Parathyroid adenoma (tissue), 2 donors: ENCODE results near the gene SMCO3.

Experiments used
- H2AFZ ChIP-seq: fragments of 300-600 bp; sonication (generic); one replicate; pipeline ENCODE4 v1.7.0; 2017; ENCODE audit warnings: antibody characterized with exemption, mild to moderate bottlenecking
- H3K27ac ChIP-seq: fragments of 300-600 bp; sonication (generic); one replicate; pipeline ENCODE4 v1.7.0; 2017
- H3K27me3 ChIP-seq: fragments of 300-600 bp; sonication (generic); one replicate; pipeline ENCODE4 v1.7.0; 2017; ENCODE audit warnings: low read length; ENCODE audit not compliant: control insufficient read depth, insufficient read depth
- H3K36me3 ChIP-seq: fragments of 300-600 bp; sonication (generic); one replicate; pipeline ENCODE4 v1.7.0; 2017; ENCODE audit warnings: low read length; ENCODE audit not compliant: control insufficient read depth, insufficient read depth
- H3K4me1 ChIP-seq: fragments of 300-600 bp; sonication (generic); one replicate; pipeline ENCODE4 v1.7.0; 2017; ENCODE audit warnings: control low read depth
- H3K4me2 ChIP-seq: fragments of 300-600 bp; sonication (generic); one replicate; pipeline ENCODE4 v1.7.0; 2017; ENCODE audit warnings: low read length
- H3K4me3 ChIP-seq: fragments of 300-600 bp; sonication (generic); one replicate; pipeline ENCODE4 v1.7.0; 2017; ENCODE audit warnings: low read depth, low read length
- H3K79me2 ChIP-seq: fragments of 300-600 bp; sonication (generic); one replicate; pipeline ENCODE4 v1.7.0; 2017; ENCODE audit warnings: control low read depth
- H3K9ac ChIP-seq: fragments of 300-600 bp; sonication (generic); one replicate; pipeline ENCODE4 v1.7.0; 2017; ENCODE audit warnings: mild to moderate bottlenecking
- H3K9me3 ChIP-seq: fragments of 300-600 bp; sonication (generic); one replicate; pipeline ENCODE4 v1.7.0; 2017; ENCODE audit warnings: low read length; ENCODE audit not compliant: control insufficient read depth
- TF ChIP-seq, protein P1 (sequence below): fragments of 300-600 bp; sonication (generic); IDR thresholded peaks from one replicate; pipeline ENCODE4 v1.7.0; 2017; ENCODE audit warnings: antibody characterized with exemption, mild to moderate bottlenecking
- donor health status: primary hyperparathyroidism.

Gene SMCO3

GRCh38 chr12:14841761-14842160 lies 27.8 kb upstream of the SMCO3 start:
- H3K79me2 ChIP-seq: no peaks in the 10 kb centered on the region
- no peaks in the 10 kb centered on the region for H3K36me3 ChIP-seq
- no peak overlapping the region for H2AFZ ChIP-seq
- peak overlapping the region; percentile 25 for H3K27ac ChIP-seq
- no peaks in the 10 kb centered on the region for H3K4me1 ChIP-seq
- H3K4me2 ChIP-seq: no peak overlapping the region
- no peaks in the 10 kb centered on the region for H3K27me3 ChIP-seq
- no peak overlapping the region for H3K9ac ChIP-seq
- no peaks in the 10 kb centered on the region for H3K9me3 ChIP-seq
- TF ChIP-seq, protein P1, sequence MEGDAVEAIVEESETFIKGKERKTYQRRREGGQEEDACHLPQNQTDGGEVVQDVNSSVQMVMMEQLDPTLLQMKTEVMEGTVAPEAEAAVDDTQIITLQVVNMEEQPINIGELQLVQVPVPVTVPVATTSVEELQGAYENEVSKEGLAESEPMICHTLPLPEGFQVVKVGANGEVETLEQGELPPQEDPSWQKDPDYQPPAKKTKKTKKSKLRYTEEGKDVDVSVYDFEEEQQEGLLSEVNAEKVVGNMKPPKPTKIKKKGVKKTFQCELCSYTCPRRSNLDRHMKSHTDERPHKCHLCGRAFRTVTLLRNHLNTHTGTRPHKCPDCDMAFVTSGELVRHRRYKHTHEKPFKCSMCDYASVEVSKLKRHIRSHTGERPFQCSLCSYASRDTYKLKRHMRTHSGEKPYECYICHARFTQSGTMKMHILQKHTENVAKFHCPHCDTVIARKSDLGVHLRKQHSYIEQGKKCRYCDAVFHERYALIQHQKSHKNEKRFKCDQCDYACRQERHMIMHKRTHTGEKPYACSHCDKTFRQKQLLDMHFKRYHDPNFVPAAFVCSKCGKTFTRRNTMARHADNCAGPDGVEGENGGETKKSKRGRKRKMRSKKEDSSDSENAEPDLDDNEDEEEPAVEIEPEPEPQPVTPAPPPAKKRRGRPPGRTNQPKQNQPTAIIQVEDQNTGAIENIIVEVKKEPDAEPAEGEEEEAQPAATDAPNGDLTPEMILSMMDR: no peak
- no peak overlapping the region for H3K4me3 ChIP-seq

DNA sequence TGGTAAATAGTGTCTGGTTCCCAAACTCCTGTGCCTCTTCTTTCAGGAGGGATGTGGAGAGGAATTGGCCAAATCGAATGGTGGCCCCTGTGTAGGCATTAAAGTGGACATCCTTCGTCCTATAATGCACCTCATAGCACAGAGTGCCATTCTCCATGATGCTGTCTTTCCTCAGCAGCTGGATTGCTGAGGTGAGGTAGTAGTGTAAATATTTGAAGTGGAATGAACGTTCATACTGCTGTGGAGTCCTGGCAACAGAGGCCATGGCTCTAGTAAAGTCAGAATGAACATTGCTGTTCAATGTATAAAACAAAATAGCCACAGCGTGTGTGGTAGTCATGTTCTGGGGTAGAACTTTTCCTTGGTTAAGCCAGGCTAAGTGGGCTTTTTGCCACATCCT lies 26.6 kb upstream of the SMCO3 start:
- Histone ChIP-seq H3K27ac (no peak overlapping the region), H3K36me3 (no peaks in the 10 kb centered on the region), H3K4me3 (no peak overlapping the region)

GRCh38 chr12:14839262-14839661 lies 25.3 kb upstream of the SMCO3 start:
- no peak overlapping the region for H3K4me2 ChIP-seq
- TF ChIP-seq, protein P1: no peak
- no peak overlapping the region for H3K4me3 ChIP-seq
- H3K36me3 ChIP-seq: no peaks in the 10 kb centered on the region
- H3K27me3 ChIP-seq: no peaks in the 10 kb centered on the region
- no peaks in the 10 kb centered on the region for H3K79me2 ChIP-seq
- H3K4me1 ChIP-seq: no peaks in the 10 kb centered on the region
- no peaks in the 10 kb centered on the region for H3K9me3 ChIP-seq
- no peak overlapping the region for H2AFZ ChIP-seq
- no peak overlapping the region for H3K9ac ChIP-seq
- H3K27ac ChIP-seq: no peak overlapping the region

More for the DNA sequence above, 26.6 kb upstream of the SMCO3 start:
- no peak overlapping the region for H2AFZ ChIP-seq
- H3K9me3 ChIP-seq: no peaks in the 10 kb centered on the region
- H3K9ac ChIP-seq: no peak overlapping the region
- no peaks in the 10 kb centered on the region for H3K27me3 ChIP-seq
- TF ChIP-seq, protein P1: no peak
- no peaks in the 10 kb centered on the region for H3K4me1 ChIP-seq
- H3K79me2 ChIP-seq: no peaks in the 10 kb centered on the region
- H3K4me2 ChIP-seq: no peak overlapping the region

DNA sequence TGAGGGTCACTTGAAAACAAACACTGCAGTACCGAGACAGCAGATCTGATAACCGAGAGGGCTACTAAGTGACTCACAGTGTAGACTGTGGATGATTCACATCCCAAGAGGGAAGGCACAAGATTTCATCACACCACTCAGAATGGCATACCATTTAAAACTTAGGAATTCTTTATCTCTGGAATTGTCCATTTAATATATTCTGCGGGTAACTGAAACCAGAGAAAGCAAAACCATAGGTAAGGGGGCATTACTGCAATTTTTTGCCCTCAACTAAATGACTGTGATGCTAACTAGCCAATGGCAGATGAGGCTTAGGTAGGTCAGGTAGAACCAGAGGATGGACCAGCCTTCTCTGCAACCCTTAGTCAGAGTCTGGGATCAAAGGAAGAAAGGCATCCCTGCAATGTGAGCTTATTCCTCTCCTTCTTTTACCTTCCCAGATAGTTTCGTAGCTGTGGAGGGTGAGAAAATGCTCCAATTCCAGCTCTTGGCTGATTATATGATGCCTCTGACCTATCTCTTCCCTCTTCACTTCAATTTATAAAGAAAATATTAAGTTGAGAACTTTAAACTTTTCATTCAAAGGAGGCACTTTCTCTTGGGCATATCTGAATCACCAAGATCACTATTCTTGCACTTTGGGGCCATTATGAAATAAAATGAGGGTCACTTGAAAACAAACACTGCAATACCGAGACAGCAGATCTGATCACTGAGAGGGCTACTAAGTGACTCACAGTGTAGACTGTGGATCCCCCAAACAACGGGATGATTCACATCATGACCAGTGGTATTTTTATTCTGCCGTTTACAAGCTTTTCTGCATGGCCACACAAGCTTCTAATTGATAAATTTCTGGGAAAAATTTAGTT lies 22.6 kb upstream of the SMCO3 start:
- no peak overlapping the region for H2AFZ ChIP-seq
- H3K27me3 ChIP-seq: no peaks in the 10 kb centered on the region
- H3K4me3 ChIP-seq: no peak overlapping the region
- no peaks in the 10 kb centered on the region for H3K4me1 ChIP-seq
- TF ChIP-seq, protein P1: no peak
- H3K36me3 ChIP-seq: no peaks in the 10 kb centered on the region
- H3K9me3 ChIP-seq: no peaks in the 10 kb centered on the region
- H3K9ac ChIP-seq: no peak overlapping the region
- no peak overlapping the region for H3K4me2 ChIP-seq
- no peak overlapping the region for H3K27ac ChIP-seq
- H3K79me2 ChIP-seq: no peaks in the 10 kb centered on the region

DNA sequence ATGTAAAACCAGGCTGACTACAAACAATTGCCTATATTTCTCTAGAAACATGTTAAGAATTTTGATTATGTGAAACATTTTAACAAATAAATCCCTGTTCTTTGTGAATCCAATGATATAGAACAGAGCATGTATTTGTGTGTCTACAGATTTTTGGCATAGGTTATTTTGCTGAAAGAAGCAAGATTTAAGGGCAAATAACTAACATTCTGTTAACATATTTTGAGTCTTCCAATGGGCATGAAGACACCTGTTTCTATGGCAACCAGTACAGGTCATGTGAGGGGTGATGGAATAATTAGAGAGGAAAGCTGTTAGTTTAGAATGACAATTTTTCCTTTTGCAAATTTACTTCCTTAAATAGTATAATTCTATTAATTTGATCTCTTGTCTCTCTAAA lies 20.5 kb upstream of the SMCO3 start:
- H3K79me2 ChIP-seq: no peaks in the 10 kb centered on the region
- H3K9ac ChIP-seq: no peak overlapping the region
- no peaks in the 10 kb centered on the region for H3K27me3 ChIP-seq
- no peaks in the 10 kb centered on the region for H3K36me3 ChIP-seq
- H3K4me1 ChIP-seq: no peaks in the 10 kb centered on the region
- TF ChIP-seq, protein P1: no peak
- H3K4me2 ChIP-seq: no peak overlapping the region
- no peaks in the 10 kb centered on the region for H3K9me3 ChIP-seq
- no peak overlapping the region for H3K4me3 ChIP-seq
- no peak overlapping the region for H3K27ac ChIP-seq
- H2AFZ ChIP-seq: no peak overlapping the region
